Nephron progenitor cell (in vitro differentiated cells): ENCODE results near the gene GPR183.

ENCODE experiments used
- DNase-seq: peaks from one replicate; pipeline ENCODE4 v3.0.0; 2021
- H3K27ac Mint-ChIP-seq: 2 replicates; pipeline ENCODE4 v1.8.0; 2021; ENCODE audit warnings: mild to moderate bottlenecking, moderate library complexity, mixed read lengths
- H3K27me3 Mint-ChIP-seq: 2 replicates; pipeline ENCODE4 v1.8.0; 2021; ENCODE audit warnings: mild to moderate bottlenecking, low read depth, mixed read lengths; ENCODE audit not compliant: poor library complexity
- H3K36me3 Mint-ChIP-seq: 2 replicates; pipeline ENCODE4 v1.8.0; 2021; ENCODE audit warnings: low read depth, mixed read lengths
- H3K4me1 Mint-ChIP-seq: 2 replicates; pipeline ENCODE4 v1.8.0; 2021; ENCODE audit warnings: mixed read lengths
- H3K4me3 Mint-ChIP-seq: 2 replicates; pipeline ENCODE4 v1.8.0; 2021; ENCODE audit warnings: mild to moderate bottlenecking, moderate library complexity, mixed read lengths
- H3K9me3 Mint-ChIP-seq: 2 replicates; pipeline ENCODE4 v1.8.0; 2021; ENCODE audit warnings: mild to moderate bottlenecking, moderate library complexity, mixed read lengths
- CTCF ChIP-seq: fragments of 200-600 bp; sonication (generic); IDR thresholded peaks from 2 replicates; pipeline ENCODE4 v1.5.0; 2021; ENCODE audit warnings: antibody characterized with exemption

The GPR183 gene

GRCh38 chr13:99304541-99304940 lies 2.7 kb downstream of the GPR183 start:
- TF ChIP-seq CTCF, result no peak
- Mint-ChIP-seq H3K9me3 (no peaks in the 10 kb centered on the region), H3K27ac (peak overlapping the region; percentile 52), H3K36me3 (peaks cover 13% of the 10 kb centered on the region), H3K4me3 (no peak overlapping the region), H3K27me3 (no peaks in the 10 kb centered on the region), H3K4me1 (peaks cover 38% of the 10 kb centered on the region)
- DNase-seq, result no peak

- no peak for TF ChIP-seq CTCF
- peak overlapping the region; percentile 8 for H3K27ac Mint-ChIP-seq
Measured at GRCh38 chr13:99303863-99304521, 3.2 kb downstream of the GPR183 start.

GRCh38 chr13:99302637-99303505 lies 4.3 kb downstream of the GPR183 start:
- Mint-ChIP-seq H3K9me3 (no peaks in the 10 kb centered on the region), H3K4me3 (no peak overlapping the region), H3K36me3 (peaks cover 2% of the 10 kb centered on the region), H3K4me1 (peaks cover 27% of the 10 kb centered on the region), H3K27me3 (no peaks in the 10 kb centered on the region), H3K27ac (no peak overlapping the region)
- TF ChIP-seq CTCF, result no peak
- no peak for DNase-seq

More at GRCh38 chr13:99303863-99304521, 3.2 kb downstream of the GPR183 start:
- Mint-ChIP-seq H3K27me3 (no peaks in the 10 kb centered on the region), H3K4me3 (no peak overlapping the region), H3K4me1 (peaks cover 38% of the 10 kb centered on the region), H3K36me3 (peaks cover 13% of the 10 kb centered on the region), H3K9me3 (no peaks in the 10 kb centered on the region)
- no peak for DNase-seq

GRCh38 chr13:99301913-99302636 lies 5.1 kb downstream of the GPR183 start:
- peaks cover 19% of the 10 kb centered on the region for H3K4me1 Mint-ChIP-seq
- TF ChIP-seq CTCF, result no peak
- no peaks in the 10 kb centered on the region for H3K36me3 Mint-ChIP-seq
- no peaks in the 10 kb centered on the region for H3K9me3 Mint-ChIP-seq
- DNase-seq, result no peak
- H3K27me3 Mint-ChIP-seq, result peaks cover 5% of the 10 kb centered on the region
- no peak overlapping the region for H3K4me3 Mint-ChIP-seq
- H3K27ac Mint-ChIP-seq, result peak overlapping the region; percentile 2

- peaks cover 11% of the 10 kb centered on the region for H3K4me1 Mint-ChIP-seq
Measured at GRCh38 chr13:99301056-99301838, 6.0 kb downstream of the GPR183 start.

More at GRCh38 chr13:99301056-99301838, 6.0 kb downstream of the GPR183 start:
- no peak overlapping the region for H3K4me3 Mint-ChIP-seq
- no peak for DNase-seq
- no peak overlapping the region for H3K27ac Mint-ChIP-seq
- TF ChIP-seq CTCF, result no peak
- H3K36me3 Mint-ChIP-seq, result no peaks in the 10 kb centered on the region
- H3K9me3 Mint-ChIP-seq, result no peaks in the 10 kb centered on the region
- H3K27me3 Mint-ChIP-seq, result peaks cover 5% of the 10 kb centered on the region
